ENCODE data around the gene EXOC3L4.

Gene EXOC3L4

GRCh38 chr14:103133210-103134140, 39.0 kb downstream of the EXOC3L4 start:
- DNase-seq (ENCODE audit: low read depth) = no peak

- no peak for DNase-seq (ENCODE audit: low read depth)
Observed at GRCh38 chr14:103134405-103134804, 39.9 kb downstream of the EXOC3L4 start.

- no peak for DNase-seq (ENCODE audit: low read depth)
Observed at GRCh38 chr14:103134919-103135318, 40.4 kb downstream of the EXOC3L4 start.

- DNase-seq (ENCODE audit: low read depth) = no peak
Observed at GRCh38 chr14:103135333-103136260, 41.1 kb downstream of the EXOC3L4 start.

- DNase-seq (ENCODE audit: low read depth) = no peak
Observed at GRCh38 chr14:103136388-103137271, 42.1 kb downstream of the EXOC3L4 start.

GRCh38 chr14:103137689-103138300, 43.3 kb downstream of the EXOC3L4 start:
- no peak for DNase-seq (ENCODE audit: low read depth)

- no peak for DNase-seq (ENCODE audit: low read depth)
Observed at GRCh38 chr14:103138301-103139131, 44.0 kb downstream of the EXOC3L4 start.

- no peak for DNase-seq (ENCODE audit: low read depth)
Observed at GRCh38 chr14:103139132-103140025, 44.9 kb downstream of the EXOC3L4 start.

GRCh38 chr14:103140316-103141109, 46.0 kb downstream of the EXOC3L4 start:
- DNase-seq (ENCODE audit: low read depth) = no peak

GRCh38 chr14:103141117-103141796, 46.7 kb downstream of the EXOC3L4 start:
- DNase-seq (ENCODE audit: low read depth) = no peak

- no peak for DNase-seq (ENCODE audit: low read depth)
Observed at GRCh38 chr14:103142026-103142425, 47.5 kb downstream of the EXOC3L4 start.

- DNase-seq (ENCODE audit: low read depth) = no peak
Observed at GRCh38 chr14:103142721-103143302, 48.3 kb downstream of the EXOC3L4 start.

- no peak for DNase-seq (ENCODE audit: low read depth)
Observed at GRCh38 chr14:103143506-103143905, 49.0 kb downstream of the EXOC3L4 start.

GRCh38 chr14:103144085-103144484, 49.6 kb downstream of the EXOC3L4 start:
- DNase-seq (ENCODE audit: low read depth) = peak; percentile 69

- DNase-seq (ENCODE audit: low read depth) = no peak
Observed at GRCh38 chr14:103146141-103146709, 51.7 kb downstream of the EXOC3L4 start.

GRCh38 chr14:103149351-103150237, 55.1 kb downstream of the EXOC3L4 start:
- no peak for DNase-seq (ENCODE audit: low read depth)

Data from HS-5 (cell line).